DMS153 treated with DMSO at 0.1 percent for 48 hours (cell line): ENCODE data around the gene FNDC1.
A peak's percentile ranks its signal among the peaks of the same experiment; 100 is the strongest.

Experiments used
- DNase-seq: peaks from one replicate; lab custom pipeline; 2025; ENCODE audit not compliant: unreplicated experiment; lab: John Stamatoyannopoulos, UW

FNDC1 gene

GRCh38 chr6:159157431-159157830 lies 11.8 kb upstream of the FNDC1 start:
- DNase-seq: no peak

DNA sequence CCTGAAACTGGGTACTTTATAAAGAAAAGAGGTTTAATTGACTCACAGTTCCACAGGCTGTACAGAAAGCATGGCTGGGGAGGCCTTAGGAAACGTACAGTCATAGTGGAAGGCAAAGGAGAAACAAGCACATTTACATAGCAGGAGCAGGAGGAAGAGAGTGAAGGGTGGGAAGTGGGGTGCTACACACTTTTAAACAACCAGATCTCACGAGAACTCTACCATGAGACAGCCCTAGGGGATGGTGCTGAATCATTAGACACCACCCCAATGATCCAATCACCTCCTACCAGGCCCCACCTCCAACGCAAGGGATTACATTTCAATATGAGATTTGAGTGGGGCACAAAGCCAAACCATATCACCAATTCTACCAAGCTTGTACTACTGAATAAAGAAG lies 7.4 kb upstream of the FNDC1 start:
- DNase-seq: no peak

DNA sequence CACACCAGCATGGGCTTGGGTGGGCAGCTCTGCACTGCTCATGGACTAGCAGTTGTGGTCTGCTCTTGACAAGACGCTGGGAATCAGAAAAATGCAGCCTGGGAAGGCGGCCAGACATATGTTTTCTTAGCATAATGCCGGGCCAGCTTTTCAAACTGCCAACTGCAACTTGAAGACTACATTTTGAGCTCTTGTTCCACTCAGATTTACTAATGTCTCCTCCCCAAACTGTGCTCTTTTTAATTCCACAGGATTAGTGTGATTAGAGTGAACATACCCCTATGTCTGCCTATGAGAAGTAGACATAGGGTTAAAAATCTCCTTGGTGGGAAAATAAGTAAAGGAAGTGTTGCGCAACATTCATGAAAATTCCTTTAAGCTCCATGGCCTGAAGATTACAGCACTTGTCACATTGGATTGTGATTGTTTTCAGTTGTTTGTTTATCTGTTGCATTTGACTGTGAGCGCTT lies 5.3 kb upstream of the FNDC1 start:
- DNase-seq: no peak

- DNase-seq: no peak
Measured at GRCh38 chr6:159168536-159169192, 536 bp upstream of the FNDC1 start.

DNA sequence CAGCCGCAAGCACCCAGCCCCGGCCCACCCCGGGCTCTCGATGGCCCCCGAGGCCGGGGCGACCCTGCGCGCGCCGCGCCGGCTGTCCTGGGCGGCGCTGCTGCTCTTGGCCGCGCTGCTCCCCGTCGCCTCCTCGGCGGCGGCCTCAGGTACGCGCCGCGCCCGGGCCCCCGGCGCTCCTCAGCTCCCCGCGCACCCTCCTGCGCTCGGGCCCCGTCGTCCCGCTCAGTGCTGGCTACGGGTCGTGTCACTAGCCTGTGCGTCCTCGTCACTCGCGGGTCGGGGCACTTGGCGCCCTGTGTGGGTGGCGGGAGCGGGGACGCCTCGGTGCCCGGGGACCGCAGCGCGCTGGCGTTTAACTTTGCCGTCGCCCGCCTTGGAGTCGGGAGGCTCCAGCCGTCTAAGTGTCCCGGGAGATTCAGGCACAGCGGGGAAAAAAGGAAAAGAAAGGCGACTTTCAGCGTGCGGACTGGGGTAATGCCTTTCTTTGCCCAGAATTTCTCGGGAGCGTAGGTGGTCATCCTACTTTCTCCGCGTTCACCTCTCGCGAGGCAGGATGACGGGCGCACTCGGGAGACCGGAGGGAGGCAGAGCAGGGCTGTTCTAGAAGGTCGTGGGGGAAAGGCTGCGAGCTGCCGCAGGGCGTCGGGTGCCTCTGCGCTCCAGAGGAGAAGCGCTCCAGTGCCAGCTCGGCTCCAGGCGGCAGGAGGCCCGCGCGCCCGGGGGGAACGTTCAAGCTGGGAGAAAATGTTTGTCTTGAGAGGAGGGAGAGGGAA lies 545 bp downstream of the FNDC1 start:
- no peak for DNase-seq

DNA sequence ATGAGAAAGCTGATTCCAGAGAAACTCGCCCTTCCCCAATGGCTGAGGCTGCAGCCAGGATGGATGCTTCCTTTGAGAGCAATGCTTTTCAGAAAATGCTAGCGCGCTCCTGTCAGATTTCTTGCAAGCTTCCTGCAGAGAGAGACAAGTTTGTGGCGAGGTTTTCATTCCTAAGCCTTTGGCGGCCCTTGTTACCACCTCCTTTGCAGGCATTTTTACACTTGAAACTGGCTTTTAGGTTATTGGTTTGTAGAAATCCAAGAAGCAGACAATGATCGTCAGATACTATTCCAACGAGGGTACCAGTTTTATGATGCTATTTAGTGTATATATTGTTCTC lies 1.1 kb downstream of the FNDC1 start:
- no peak for DNase-seq

DNA sequence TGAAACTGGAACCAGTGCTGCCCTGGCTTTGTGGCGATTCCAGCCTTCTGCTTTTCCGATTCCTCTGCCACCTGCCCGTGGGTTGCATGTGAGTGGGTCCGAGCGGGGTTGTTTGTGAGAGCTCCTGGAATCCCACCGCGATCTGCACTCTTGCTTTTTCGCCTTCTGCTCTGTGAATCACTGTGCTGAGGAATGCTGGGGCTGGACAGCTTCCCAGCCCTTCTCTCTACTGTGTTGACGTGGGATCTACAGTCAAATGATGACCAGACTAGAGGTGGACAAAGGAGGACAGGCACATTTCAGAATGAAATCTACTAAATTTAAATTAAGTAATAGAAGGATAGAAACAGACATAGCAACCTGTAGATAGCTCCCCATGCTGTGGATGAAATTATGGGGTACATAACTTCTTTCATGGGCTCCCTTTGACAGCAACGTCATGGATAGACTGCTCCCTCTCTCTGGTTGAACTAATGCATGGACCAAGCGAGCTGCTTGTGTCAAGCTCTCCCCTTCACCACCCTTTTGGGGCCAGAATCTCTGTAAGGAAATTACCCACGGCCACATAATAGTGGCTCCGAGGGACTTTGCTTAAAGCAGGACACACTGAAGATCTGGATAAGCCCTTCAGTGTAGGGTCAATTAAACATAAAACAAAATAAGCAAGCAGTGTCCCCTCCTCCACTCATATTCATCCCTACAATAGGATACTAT lies 2.0 kb downstream of the FNDC1 start:
- DNase-seq: no peak

DNA sequence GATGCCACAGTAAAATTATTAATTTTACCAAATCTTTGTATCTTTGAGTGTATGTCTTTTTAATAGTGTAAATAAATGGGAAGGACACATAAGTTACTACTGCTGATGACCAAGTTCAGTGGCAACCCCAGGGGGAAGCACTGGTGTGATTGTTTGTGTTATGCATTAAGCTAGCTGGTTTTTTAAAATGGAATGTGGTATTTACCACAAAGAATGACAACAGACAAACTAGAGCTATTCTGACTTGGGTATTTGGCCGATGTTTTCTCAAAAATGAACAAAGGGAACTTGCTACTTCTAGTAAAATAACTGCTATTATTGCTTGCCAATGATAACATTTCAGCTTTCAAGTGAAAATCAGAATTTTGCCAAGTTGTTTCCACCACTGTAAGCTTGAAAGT lies 2.9 kb downstream of the FNDC1 start:
- no peak for DNase-seq

- peak; percentile 42 for DNase-seq
Measured at GRCh38 chr6:159174263-159174969, 5.2 kb downstream of the FNDC1 start.

- no peak for DNase-seq
Measured at GRCh38 chr6:159176913-159177312, 7.7 kb downstream of the FNDC1 start.

DNA sequence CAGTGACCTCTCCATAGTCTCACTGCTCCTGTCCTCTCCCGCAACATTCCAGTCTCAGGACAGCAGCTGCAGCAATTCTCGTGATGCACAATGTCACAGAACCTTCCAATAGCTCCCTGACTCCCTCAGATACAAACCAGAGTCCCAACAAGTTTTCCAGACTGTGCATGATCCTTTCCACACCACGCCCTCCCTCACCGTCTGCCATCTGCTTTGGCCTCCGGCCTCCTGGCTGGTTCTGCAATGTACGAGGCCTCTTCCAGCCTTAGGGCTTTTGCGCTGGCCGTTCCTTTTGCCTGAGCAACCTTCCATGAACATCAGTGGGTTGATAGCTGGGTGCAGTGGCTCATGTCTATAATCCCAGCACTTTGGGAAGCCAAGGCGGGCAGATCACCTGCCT lies 9.6 kb downstream of the FNDC1 start:
- no peak for DNase-seq

- DNase-seq: no peak
Measured at GRCh38 chr6:159180001-159180400, 10.8 kb downstream of the FNDC1 start.

DNA sequence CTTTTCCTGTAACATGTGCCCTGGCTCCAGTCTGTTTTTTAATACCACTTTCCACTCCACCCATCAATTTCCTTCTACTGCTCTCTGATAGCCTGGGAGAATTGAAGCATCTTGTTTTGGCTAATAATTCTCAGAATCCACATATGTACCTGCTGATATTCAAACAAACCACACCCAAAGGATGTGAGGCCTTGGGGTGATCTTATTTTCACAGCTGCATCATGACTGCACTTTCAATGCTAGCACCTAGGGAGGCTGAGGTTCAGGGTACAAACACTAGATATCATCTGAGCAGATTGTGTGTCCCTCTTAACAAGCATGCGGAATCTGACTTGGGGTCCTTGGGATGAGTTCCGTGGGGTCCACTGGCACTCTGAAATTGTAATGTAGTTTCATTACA lies 12.7 kb downstream of the FNDC1 start:
- DNase-seq: no peak

- DNase-seq: no peak
Measured at GRCh38 chr6:159184559-159184958, 15.4 kb downstream of the FNDC1 start.

DNA sequence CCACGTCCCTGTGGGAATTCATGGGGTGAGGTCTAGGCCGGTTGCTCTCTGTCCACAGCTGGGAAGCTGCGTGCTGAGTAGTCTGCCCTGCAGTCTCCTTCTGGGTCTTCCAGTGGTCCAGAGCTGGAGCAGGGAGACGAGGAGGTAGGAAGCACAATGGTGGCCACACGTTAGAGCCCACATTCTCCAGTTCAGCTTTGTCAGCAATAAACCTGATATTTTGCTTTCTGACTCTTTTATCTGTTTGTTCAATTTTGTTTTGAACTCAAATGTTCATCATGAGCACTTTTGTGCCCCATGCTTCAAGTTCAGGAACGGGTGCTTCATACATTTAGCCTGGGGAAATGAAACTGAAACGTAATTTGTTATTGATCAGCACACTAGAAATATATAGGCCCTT lies 21.3 kb downstream of the FNDC1 start:
- DNase-seq: no peak

DNA sequence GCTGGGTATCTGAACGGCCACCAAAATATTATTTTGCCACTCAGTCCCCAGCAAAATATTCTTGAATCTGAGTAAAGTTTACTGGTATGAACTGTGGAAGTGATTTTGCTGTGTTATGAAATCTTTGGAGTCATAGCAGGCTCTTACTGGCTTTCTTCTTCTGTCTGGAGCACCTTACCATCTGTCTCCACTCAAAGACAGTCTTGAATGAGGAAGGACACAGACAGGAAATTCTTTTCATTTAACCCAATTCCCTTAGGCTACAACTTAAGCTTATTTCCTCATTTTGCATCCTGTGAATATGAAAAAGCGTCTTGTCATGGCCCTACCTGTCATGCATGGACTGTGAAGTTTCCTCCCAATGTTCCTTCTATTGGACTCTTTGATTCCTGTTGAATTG lies 24.7 kb downstream of the FNDC1 start:
- no peak for DNase-seq

DNA sequence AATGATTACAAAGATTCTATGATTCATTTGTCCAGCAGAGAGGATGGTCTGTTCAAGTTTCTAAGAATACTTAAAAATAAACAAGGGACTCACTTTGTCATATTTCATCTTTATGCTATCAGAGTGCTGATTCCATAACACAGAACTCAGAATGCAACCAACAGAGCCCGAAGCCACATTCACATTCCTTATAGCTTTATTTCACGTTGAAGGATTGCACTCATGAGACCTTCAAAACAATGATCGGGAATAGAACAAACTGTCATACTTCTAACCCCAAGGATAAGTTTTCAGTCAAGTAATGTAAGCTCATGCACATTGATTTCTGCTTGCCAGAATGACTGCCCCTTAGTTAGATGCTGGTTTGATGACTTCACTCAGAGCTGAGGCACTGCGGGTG lies 25.2 kb downstream of the FNDC1 start:
- no peak for DNase-seq

GRCh38 chr6:159196430-159196975 lies 27.3 kb downstream of the FNDC1 start:
- no peak for DNase-seq

GRCh38 chr6:159197251-159197650 lies 28.1 kb downstream of the FNDC1 start:
- DNase-seq: no peak

DNA sequence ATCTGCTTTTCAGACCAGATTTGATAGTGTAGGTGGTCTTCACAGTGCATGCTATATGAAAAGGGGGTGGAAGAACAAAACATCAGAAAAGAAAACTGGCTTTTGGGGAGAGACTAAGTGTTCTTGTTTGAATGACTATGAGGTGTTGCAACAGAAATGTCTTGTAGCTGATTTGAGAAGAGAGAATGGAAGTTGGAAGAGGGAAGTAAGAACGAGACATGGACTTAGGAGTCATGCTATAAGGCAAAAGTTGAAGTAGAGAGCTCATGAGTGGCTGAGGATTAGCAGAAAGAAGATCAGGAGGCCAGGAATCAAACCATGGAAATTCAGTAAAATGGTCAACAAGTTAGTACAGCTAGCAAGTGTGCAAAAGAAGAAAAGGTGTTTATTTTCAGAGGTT lies 32.1 kb downstream of the FNDC1 start:
- no peak for DNase-seq

DNA sequence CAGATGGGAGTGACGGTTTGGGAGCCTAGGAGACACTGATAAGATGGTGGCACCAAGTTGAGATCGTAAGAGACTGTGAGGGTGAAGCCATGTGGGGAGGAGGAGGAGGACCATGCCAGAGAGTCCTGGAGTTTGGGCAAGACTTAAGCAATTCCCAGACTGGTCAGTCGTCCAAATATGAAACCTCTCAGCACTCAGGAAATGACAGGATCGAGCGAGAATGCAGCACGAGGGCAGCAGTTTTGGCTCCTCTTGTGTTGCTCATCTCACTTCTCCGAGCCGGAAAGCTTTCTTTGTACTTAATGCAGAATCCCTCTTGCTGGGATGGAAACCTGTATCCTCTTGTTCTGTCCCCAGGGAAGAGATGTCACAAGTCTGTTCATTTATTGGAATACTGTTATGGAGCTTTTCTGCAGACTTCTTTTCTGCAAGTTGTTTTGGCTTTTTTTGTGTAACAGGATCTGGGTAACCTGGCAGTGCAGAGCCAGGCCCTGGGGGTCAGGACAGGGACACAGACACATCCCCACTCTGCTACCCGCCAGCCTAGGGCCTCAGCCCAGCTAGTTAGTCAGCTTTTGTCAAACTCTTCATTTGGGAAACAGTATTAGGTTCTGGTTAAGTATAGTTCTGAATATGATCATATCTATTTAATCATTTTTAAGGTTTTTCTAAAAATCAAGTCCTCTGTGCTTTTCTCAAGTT lies 34.3 kb downstream of the FNDC1 start:
- no peak for DNase-seq
